Measurements from ENCODE around the gene ZCCHC14.

- TF ChIP-seq TAF1 (IDR thresholded peaks at IDR 0.05; ENCODE audit: borderline replicate concordance, low read depth, low read length) (peak; percentile 94), IRF3 (IDR thresholded peaks at IDR 0.05) (peak; percentile 55; the same call in 1 of the 2 replicates), CTCF (IDR thresholded peaks at IDR 0.05 in 2 of 3, conservative IDR thresholded peaks at IDR 0.05 in 1 of 3; ENCODE audit: control insufficient read depth in 2 of 3, extremely low read depth in 1 of 3, insufficient read depth in 1 of 3, low read depth in 3 of 3, low read length in 3 of 3) (no peak), USF2 (IDR thresholded peaks at IDR 0.05; ENCODE audit: borderline replicate concordance, low read depth, low read length) (peak; percentile 81), POLR2A (IDR thresholded peaks at IDR 0.05; ENCODE audit: low read depth, low read length) (peak; percentile 89), ATF2 (IDR thresholded peaks at IDR 0.05; ENCODE audit: low read length) (no peak), RELA (IDR thresholded peaks at IDR 0.05; ENCODE audit: borderline replicate concordance, partially characterized antibody) (peak; percentile 98)
Observed at GRCh38 chr16:87391950-87392820, 100.6 kb downstream of the ZCCHC14 start, which contains the start of gene MAP1LC3B.
